GM23248 (cell line): ENCODE measurements around the gene TMC1.

ENCODE experiments used
- EZH2 ChIP-seq: fragments of 200-600 bp; sonication (generic); IDR thresholded peaks from 2 replicates; pipeline ENCODE4 v1.6.1; 2018; ENCODE audit warnings: antibody characterized with exemption, mild to moderate bottlenecking; ENCODE audit not compliant: insufficient read depth, poor library complexity, severe bottlenecking
- EZH2phosphoT487 ChIP-seq: fragments of 200-600 bp; sonication (generic); IDR thresholded peaks from 2 replicates; pipeline ENCODE4 v1.6.1; 2018; ENCODE audit warnings: antibody characterized with exemption, moderate library complexity, mild to moderate bottlenecking, low read depth; ENCODE audit not compliant: insufficient read depth

DNA sequence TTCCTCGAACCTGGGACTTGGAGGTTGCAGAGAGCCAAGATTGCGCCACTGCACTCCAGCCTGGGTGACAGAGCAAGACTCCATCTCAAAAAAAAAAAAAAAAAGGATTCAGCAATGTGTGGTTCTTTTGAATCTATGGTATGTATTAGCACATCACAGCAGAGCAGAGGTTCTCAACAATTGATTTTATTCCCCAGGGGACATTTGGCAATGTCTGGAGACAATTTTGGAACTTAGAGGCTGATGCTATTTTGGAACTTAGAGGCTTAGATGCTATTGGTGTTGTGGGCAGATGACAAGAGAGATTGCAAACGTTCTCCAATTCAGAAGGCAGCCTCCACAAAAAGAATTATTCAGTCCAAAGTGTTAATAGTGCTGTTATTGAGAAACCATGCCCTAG, 115.2 kb downstream of the TMC1 start:
- TF ChIP-seq EZH2 (no peak), EZH2phosphoT487 (no peak)
